ENCODE results near the gene ZBTB1. TPM values are rescaled to one million over a fixed set of nuclear protein-coding genes. Genes with fewer than 3 reads are reported as not detected.
"Not testable (repeated sequence)": the region's sequence is repeated elsewhere in the genome, so short reads cannot be mapped to it uniquely, and the experiment has no call there.

Gene ZBTB1
- total RNA-seq, 1 experiment from 2014 or later, result 97.5 TPM

- Histone ChIP-seq H2AFZ (ENCODE audit: low read length) (no peak overlapping the region), H3K36me3 (ENCODE audit: insufficient read depth, low read length) (no peaks in the 10 kb centered on the region), H3K79me2 (ENCODE audit: low read length) (no peaks in the 10 kb centered on the region), H3K9me2 (replicated peaks; ENCODE audit: insufficient read depth, low read length) (no peaks in the 10 kb centered on the region), H3K9me3 (ENCODE audit: low read length) (no peaks in the 10 kb centered on the region), H4K20me1 (ENCODE audit: insufficient read depth, low read depth, low read length) (no peaks in the 10 kb centered on the region), H3K4me3 (ENCODE audit: low read length) (no peak overlapping the region), H3K4me1 (ENCODE audit: low read length) (peaks cover 5% of the 10 kb centered on the region), H3K4me2 (ENCODE audit: low read depth, low read length, poor library complexity, severe bottlenecking) (no peak overlapping the region), H3K9ac (ENCODE audit: low read length) (no peak overlapping the region), H3K27me3 (ENCODE audit: low read length) (no peaks in the 10 kb centered on the region), H3K27ac (ENCODE audit: low read length) (no peak overlapping the region)
- no peak for DNase-seq
Measured at GRCh38 chr14:64542836-64543201, 38.2 kb downstream of the ZBTB1 start.

GRCh38 chr14:64544607-64545312, 40.2 kb downstream of the ZBTB1 start:
- Histone ChIP-seq H3K9me2 (replicated peaks; ENCODE audit: insufficient read depth, low read length) (no peaks in the 10 kb centered on the region), H3K27ac (ENCODE audit: low read length) (no peak overlapping the region), H4K20me1 (ENCODE audit: insufficient read depth, low read depth, low read length) (no peaks in the 10 kb centered on the region)

GRCh38 chr14:64549016-64549415, 44.4 kb downstream of the ZBTB1 start:
- DNase-seq, result no peak
- Histone ChIP-seq H3K9me2 (replicated peaks; ENCODE audit: insufficient read depth, low read length) (no peaks in the 10 kb centered on the region), H2AFZ (ENCODE audit: low read length) (no peak overlapping the region), H3K36me3 (ENCODE audit: insufficient read depth, low read length) (no peaks in the 10 kb centered on the region), H3K4me1 (ENCODE audit: low read length) (no peaks in the 10 kb centered on the region), H3K9ac (ENCODE audit: low read length) (no peak overlapping the region), H3K4me3 (ENCODE audit: low read length) (no peak overlapping the region), H3K4me2 (ENCODE audit: low read depth, low read length, poor library complexity, severe bottlenecking) (no peak overlapping the region), H3K9me3 (ENCODE audit: low read length) (no peaks in the 10 kb centered on the region), H3K27ac (ENCODE audit: low read length) (no peak overlapping the region), H4K20me1 (ENCODE audit: insufficient read depth, low read depth, low read length) (no peaks in the 10 kb centered on the region), H3K27me3 (ENCODE audit: low read length) (no peaks in the 10 kb centered on the region), H3K79me2 (ENCODE audit: low read length) (no peaks in the 10 kb centered on the region)

More at GRCh38 chr14:64544607-64545312, 40.2 kb downstream of the ZBTB1 start:
- Histone ChIP-seq H2AFZ (ENCODE audit: low read length) (no peak overlapping the region), H3K36me3 (ENCODE audit: insufficient read depth, low read length) (no peaks in the 10 kb centered on the region), H3K79me2 (ENCODE audit: low read length) (no peaks in the 10 kb centered on the region), H3K27me3 (ENCODE audit: low read length) (no peaks in the 10 kb centered on the region), H3K4me2 (ENCODE audit: low read depth, low read length, poor library complexity, severe bottlenecking) (no peak overlapping the region), H3K9ac (ENCODE audit: low read length) (no peak overlapping the region), H3K4me3 (ENCODE audit: low read length) (no peak overlapping the region), H3K9me3 (ENCODE audit: low read length) (no peaks in the 10 kb centered on the region), H3K4me1 (ENCODE audit: low read length) (peaks cover 3% of the 10 kb centered on the region)
- DNase-seq, result no peak

GRCh38 chr14:64549791-64550620, 45.4 kb downstream of the ZBTB1 start, which contains the start of gene PPP1R36:
PPP1R36 (plus strand) TSS chr14:64549961; CDS start chr14:64549998, 37 bp downstream.
- Histone ChIP-seq H3K27me3 (ENCODE audit: low read length) (no peaks in the 10 kb centered on the region), H3K9me2 (replicated peaks; ENCODE audit: insufficient read depth, low read length) (no peaks in the 10 kb centered on the region), H3K4me3 (ENCODE audit: low read length) (no peak within 1 kb of the TSS), H3K4me2 (ENCODE audit: low read depth, low read length, poor library complexity, severe bottlenecking) (no peak within 1 kb of the TSS), H3K9ac (ENCODE audit: low read length) (no peak within 1 kb of the TSS), H3K36me3 (ENCODE audit: insufficient read depth, low read length) (no peaks in the 10 kb centered on the region), H2AFZ (ENCODE audit: low read length) (no peak within 1 kb of the TSS), H3K79me2 (ENCODE audit: low read length) (no peaks in the 10 kb centered on the region), H3K4me1 (ENCODE audit: low read length) (no peaks in the 10 kb centered on the region), H3K27ac (ENCODE audit: low read length) (no peak within 1 kb of the TSS), H4K20me1 (ENCODE audit: insufficient read depth, low read depth, low read length) (no peaks in the 10 kb centered on the region), H3K9me3 (ENCODE audit: low read length) (no peaks in the 10 kb centered on the region)
- DNase-seq, result no peak

DNA sequence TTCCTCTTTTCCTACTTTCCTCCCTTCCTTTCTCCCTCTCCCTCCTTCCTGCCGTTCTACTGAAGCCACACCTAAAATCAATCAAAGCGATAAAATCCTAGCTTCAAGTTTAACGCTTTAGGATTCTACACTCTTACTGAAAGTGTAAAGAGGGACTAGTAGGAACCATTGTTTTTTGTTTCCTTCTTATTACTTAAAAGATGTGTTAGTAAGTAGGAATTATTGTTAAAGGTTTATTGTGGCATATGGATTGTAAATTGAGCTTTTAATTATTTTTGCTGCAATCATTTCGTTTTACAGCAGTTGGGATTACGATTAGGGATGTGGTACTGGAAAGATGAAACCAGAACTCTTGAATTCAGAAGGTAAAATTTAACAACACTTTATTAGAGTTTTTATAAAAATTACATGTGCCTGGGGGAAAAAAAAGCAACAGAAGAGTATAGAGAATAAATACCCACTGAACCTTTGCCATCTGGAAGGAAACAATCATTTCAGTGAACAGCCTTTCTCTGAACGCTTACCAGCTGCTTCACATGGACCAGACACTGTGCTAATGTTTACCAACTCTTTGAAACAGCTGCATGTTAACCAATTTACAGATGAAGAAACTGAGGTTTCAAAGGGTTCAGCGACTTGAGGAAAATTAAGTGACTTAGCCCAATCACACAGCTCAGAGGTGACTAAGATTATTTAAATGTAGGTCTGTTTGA, 46.2 kb downstream of the ZBTB1 start:
- Histone ChIP-seq H3K9me3 (ENCODE audit: low read length) (no peaks in the 10 kb centered on the region), H3K27ac (ENCODE audit: low read length) (no peak overlapping the region), H2AFZ (ENCODE audit: low read length) (no peak overlapping the region), H3K4me1 (ENCODE audit: low read length) (no peaks in the 10 kb centered on the region), H3K79me2 (ENCODE audit: low read length) (no peaks in the 10 kb centered on the region), H3K9me2 (replicated peaks; ENCODE audit: insufficient read depth, low read length) (no peaks in the 10 kb centered on the region), H3K4me3 (ENCODE audit: low read length) (no peak overlapping the region), H3K4me2 (ENCODE audit: low read depth, low read length, poor library complexity, severe bottlenecking) (no peak overlapping the region), H3K9ac (ENCODE audit: low read length) (no peak overlapping the region), H3K36me3 (ENCODE audit: insufficient read depth, low read length) (no peaks in the 10 kb centered on the region), H4K20me1 (ENCODE audit: insufficient read depth, low read depth, low read length) (no peaks in the 10 kb centered on the region), H3K27me3 (ENCODE audit: low read length) (no peaks in the 10 kb centered on the region)
- no peak for DNase-seq

DNA sequence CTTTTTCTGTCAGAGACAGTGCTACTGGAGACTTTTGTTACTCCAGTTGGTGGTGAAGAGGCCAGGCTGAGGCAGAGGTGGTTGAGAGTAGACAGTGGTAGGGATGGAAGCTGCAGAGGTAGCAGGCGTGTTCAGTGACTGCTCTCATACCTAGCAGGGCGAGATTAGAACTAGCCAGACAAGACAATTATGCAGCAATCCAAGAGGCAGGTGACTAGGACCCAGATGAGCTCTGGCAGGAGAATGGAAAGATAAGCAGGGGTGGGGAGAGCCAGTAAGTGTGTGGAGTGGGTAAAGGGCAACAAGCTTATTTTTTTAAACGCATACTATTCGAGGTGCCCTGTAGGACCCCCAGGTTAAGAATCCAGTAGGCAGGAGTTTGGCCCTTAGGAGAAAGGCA, 50.0 kb downstream of the ZBTB1 start:
- Histone ChIP-seq H3K27ac (ENCODE audit: low read length) (no peak overlapping the region), H3K79me2 (ENCODE audit: low read length) (no peaks in the 10 kb centered on the region), H3K4me1 (ENCODE audit: low read length) (no peaks in the 10 kb centered on the region), H3K27me3 (ENCODE audit: low read length) (no peaks in the 10 kb centered on the region), H4K20me1 (ENCODE audit: insufficient read depth, low read depth, low read length) (no peaks in the 10 kb centered on the region), H3K9me2 (replicated peaks; ENCODE audit: insufficient read depth, low read length) (no peaks in the 10 kb centered on the region), H3K4me2 (ENCODE audit: low read depth, low read length, poor library complexity, severe bottlenecking) (no peak overlapping the region), H2AFZ (ENCODE audit: low read length) (no peak overlapping the region), H3K9me3 (ENCODE audit: low read length) (no peaks in the 10 kb centered on the region), H3K4me3 (ENCODE audit: low read length) (no peak overlapping the region), H3K9ac (ENCODE audit: low read length) (no peak overlapping the region), H3K36me3 (ENCODE audit: insufficient read depth, low read length) (no peaks in the 10 kb centered on the region)
- no peak for DNase-seq

DNA sequence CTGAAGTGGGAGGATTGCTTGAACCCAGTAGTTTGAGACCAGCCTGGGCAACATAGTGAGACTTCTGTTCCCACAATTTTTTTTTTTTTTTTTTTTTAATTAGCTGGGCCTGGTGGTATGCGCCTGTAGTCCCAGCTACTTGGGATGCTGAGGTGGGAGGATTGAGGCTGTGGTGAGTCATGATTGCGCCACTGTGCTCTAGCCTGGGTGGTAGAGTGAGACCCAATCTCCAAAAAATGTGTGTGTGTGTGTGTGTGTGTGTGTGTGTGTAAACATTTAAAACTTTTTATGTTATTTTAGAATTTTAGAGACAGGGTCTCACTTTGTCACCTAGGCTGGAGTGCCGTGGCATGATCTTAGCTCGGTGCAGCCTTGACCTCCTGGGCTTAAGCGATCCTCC, 52.0 kb downstream of the ZBTB1 start:
- Histone ChIP-seq H3K4me2 (ENCODE audit: low read depth, low read length, poor library complexity, severe bottlenecking) (no peak overlapping the region), H3K9me2 (replicated peaks; ENCODE audit: insufficient read depth, low read length) (no peaks in the 10 kb centered on the region), H2AFZ (ENCODE audit: low read length) (no peak overlapping the region), H3K36me3 (ENCODE audit: insufficient read depth, low read length) (no peaks in the 10 kb centered on the region), H3K4me1 (ENCODE audit: low read length) (no peaks in the 10 kb centered on the region), H3K9me3 (ENCODE audit: low read length) (no peaks in the 10 kb centered on the region), H3K27ac (ENCODE audit: low read length) (no peak overlapping the region), H3K79me2 (ENCODE audit: low read length) (no peaks in the 10 kb centered on the region), H4K20me1 (ENCODE audit: insufficient read depth, low read depth, low read length) (no peaks in the 10 kb centered on the region), H3K4me3 (ENCODE audit: low read length) (no peak overlapping the region), H3K27me3 (ENCODE audit: low read length) (no peaks in the 10 kb centered on the region), H3K9ac (ENCODE audit: low read length) (no peak overlapping the region)
- DNase-seq, result no peak

DNA sequence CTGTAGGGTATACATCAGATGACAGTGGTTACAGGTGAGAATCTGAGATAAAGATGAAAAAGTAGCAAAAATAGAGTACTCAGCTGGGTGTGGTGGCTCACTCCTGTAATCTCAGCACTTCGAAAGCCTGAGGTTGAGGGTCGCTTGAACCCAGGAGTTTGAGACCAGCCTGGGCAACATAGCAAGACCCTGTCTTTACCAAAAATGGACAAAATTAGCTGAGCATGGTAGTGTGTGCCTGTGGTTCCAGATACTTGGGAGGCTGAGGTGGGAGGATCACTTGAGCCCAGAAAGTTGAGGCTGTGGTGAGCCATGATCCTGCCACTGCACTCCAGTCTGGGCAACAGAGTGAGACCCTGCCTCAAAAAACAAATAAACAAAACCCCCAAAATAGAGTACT, 53.6 kb downstream of the ZBTB1 start:
- not testable (repeated sequence) for DNase-seq; H3K79me2 ChIP-seq (ENCODE audit: low read length); H3K4me1 ChIP-seq (ENCODE audit: low read length); H3K9me3 ChIP-seq (ENCODE audit: low read length); H3K27me3 ChIP-seq (ENCODE audit: low read length); H3K9me2 ChIP-seq (replicated peaks; ENCODE audit: insufficient read depth, low read length); H3K9ac ChIP-seq (ENCODE audit: low read length); H4K20me1 ChIP-seq (ENCODE audit: insufficient read depth, low read depth, low read length); H3K36me3 ChIP-seq (ENCODE audit: insufficient read depth, low read length); H3K27ac ChIP-seq (ENCODE audit: low read length); H3K4me2 ChIP-seq (ENCODE audit: low read depth, low read length, poor library complexity, severe bottlenecking); H3K4me3 ChIP-seq (ENCODE audit: low read length); H2AFZ ChIP-seq (ENCODE audit: low read length)

All from Karpas-422 (cell line).